NCI-H2196 (cell line): Measurements from ENCODE around the gene KRTAP5-4.
"Not testable (repeated sequence)": the region's sequence is repeated elsewhere in the genome, so short reads cannot be mapped to it uniquely, and the experiment has no call there.

ENCODE experiments used
- DNase-seq: peaks from one replicate; lab custom pipeline; 2025; ENCODE audit not compliant: unreplicated experiment; lab: John Stamatoyannopoulos, UW

Gene KRTAP5-4

DNA sequence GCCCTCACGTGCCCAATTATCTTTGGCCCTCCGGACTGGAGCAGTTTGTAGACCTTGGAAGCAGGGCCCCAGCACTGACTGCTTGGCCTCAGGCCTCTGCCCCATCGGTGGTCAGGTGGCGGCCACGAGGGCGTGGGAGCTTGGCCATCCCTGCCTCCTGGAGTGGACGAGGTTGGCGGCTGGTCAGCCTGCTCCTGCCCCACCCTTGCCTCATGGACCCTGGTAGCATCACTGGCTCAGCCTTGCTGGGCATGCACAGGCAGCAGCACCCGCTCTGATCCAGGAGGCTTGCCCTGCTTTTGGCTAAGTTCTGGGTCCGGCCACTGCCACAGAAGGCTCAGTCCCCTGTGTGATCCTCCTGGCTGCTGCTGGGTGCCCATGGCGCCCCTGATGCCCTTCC, 17.8 kb downstream of the KRTAP5-4 start:
- DNase-seq: no peak

GRCh38 chr11:1603629-1604028, 18.3 kb downstream of the KRTAP5-4 start:
- no peak for DNase-seq

DNA sequence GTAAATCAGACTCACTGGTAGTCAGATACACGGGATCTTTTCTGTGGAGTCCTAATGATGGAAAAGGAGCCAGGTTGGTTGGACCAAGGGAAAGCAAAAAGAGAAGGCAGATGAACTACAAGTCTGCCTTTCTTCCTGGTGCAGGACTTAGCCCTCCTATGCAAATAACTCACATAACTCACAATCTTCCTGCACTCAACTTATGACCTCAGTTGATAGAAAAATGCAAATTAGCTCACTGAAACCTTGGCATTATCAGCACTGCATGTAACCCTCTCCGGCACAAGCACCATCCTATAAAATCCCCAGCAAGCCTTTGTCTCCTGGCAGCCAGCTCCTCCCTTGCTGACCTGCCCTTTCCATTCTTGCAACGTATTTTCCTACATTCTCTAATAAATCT, 20.3 kb downstream of the KRTAP5-4 start:
- not testable (repeated sequence) for DNase-seq

- no peak for DNase-seq
Observed at GRCh38 chr11:1600626-1601025, 21.3 kb downstream of the KRTAP5-4 start.

DNA sequence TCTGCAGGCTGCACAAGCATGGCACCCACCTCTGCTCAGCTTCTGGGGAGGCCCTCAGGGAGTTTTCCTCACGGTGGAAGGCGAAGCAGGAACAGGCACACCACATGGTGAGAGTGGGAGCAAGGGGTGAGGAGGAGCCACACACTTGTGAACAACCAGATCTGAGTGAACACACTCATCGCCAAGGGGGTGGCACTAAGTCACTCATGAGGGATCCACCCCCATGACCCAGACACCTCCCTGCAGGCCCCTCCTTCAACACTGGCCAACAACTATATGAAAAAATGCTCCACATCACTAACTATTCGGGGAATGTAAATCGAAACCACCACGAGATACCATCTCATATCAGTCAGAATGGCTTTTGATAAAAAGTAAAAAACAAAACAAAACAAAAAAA, 23.1 kb downstream of the KRTAP5-4 start:
- no peak for DNase-seq

DNA sequence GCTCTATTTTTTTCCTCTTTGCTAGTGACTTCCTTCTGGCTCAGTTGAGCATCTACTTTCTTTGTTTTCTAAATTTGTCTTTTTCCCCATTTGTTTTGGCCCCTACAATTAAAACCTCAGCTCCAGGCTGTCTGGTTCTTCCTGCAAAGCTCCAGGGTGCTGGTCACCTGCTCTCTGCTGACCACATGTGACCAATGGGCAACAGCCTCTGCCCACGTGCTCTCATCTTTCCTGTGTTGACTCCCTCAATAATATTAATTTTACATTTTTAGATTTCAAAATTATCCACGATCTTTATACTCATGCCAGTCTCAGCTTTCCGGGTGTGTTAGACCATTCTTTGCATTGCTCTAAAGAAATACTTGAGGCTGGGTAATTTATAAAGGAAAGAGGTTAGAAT, 23.5 kb downstream of the KRTAP5-4 start:
- DNase-seq: not testable (repeated sequence)

DNA sequence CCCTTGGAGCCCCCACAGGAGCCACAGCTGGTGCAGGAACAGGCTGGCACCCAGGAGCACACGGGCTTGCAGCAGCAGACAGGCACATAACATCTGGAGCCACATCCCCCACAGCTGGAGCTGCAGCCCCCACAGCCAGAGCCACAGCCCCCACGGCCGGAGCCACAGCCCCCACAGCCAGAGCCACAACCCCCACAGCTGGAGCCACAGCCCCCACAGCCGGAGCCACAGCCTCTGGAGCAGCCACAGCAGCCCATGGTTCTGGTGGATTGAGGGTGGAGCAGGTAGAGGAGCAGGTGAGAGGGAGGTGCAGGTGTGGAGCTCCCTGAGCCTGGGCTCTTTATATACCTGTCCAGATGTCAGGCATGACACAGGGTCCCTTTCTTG, 24.0 kb downstream of the KRTAP5-4 start, which contains the start of gene KRTAP5-2:
Gene KRTAP5-2, minus strand, starts transcription at position 301 of the 387 bp plus-strand sequence. Its CDS starts 44 bp downstream, at position 257.
- no peak for DNase-seq

DNA sequence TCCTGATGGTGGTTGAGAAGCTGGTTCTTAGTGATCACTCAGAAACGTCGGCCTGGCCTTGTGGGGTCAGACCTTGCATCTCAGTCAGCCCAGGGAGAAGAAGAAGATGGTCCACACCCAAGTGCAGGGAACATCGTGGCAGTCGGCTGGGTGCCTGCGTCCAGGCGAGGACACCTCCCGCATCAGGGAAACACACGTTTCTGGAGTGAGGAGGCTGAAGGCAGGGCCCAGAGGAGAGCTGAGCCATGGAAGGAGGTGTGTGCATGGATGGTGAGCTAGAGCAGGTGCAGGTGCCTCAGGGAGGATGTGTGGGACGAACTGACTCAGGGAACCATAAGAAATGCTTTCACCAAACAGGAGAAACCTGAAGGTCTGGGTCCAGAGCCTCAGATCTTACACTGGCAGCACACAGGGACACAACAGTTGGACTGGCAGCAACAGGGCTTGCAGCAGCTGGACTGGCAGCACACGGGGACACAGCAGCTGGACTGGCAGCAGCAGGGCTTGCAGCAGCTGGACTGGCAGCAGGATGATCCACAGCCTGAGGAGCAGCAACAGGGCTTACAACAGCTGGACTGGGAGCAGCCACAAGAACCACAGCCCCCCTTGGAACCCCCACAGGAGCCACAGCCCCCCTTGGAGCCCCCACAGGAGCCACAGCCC, 24.5 kb downstream of the KRTAP5-4 start:
- no peak for DNase-seq

GRCh38 chr11:1596576-1597121, 25.3 kb downstream of the KRTAP5-4 start:
- not testable (repeated sequence) for DNase-seq

GRCh38 chr11:1595994-1596575, 25.9 kb downstream of the KRTAP5-4 start:
- not testable (repeated sequence) for DNase-seq

- no peak for DNase-seq
Observed at GRCh38 chr11:1592628-1593027, 29.3 kb downstream of the KRTAP5-4 start.

- DNase-seq: no peak
Observed at GRCh38 chr11:1589996-1590395, 31.9 kb downstream of the KRTAP5-4 start.

DNA sequence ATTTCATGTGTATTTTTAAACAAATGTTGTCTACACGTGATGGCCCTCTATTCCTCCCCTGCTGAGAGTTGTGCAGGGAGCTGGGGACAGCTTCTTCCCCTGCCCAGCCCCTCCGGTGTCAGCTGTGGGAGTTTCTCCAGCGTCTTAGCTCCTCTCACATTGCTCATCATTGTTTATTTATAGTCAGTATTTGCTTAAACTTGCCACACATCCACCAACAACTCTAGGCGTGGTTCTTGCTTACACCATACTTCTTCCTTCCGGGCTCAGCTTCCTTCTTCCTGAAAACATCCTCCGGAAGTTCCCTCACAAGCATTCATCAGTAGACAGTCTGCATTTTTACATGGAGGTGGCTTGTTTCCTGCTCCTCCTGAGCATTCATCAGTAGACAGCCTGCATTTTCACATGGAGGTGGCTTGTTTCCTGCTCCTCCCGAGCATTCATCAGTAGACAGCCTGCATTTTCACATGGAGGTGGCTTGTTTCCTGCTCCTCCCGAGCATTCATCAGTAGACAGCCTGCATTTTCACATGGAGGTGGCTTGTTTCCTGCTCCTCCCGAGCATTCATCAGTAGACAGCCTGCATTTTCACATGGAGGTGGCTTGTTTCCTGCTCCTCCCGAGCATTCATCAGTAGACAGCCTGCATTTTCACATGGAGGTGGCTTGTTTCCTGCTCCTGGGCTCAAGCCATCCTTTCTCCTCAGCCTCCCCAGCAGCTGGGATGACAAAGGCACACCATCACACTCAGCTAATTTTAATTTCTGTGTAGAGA, 32.6 kb downstream of the KRTAP5-4 start:
- not testable (repeated sequence) for DNase-seq

DNA sequence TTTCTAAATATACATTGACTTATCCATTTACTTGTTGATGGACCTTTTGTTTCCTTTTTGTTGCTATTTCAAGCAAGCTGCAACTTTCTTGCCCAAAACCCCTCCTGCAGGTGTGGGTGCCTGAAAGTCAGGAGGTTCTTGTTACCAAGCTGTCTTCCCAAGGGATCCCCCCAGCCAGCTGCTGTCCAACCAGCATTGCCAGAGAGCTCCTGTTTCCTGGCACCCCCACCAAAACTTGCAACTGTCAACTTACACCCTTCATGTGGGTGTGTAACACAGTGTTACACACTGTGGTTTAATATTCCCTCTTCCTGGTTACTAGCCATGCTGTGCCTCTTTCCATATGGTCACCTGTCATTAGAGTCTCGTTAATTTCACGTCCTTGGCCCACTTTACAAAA, 35.2 kb downstream of the KRTAP5-4 start:
- DNase-seq: no peak

GRCh38 chr11:1584661-1585370, 37.1 kb downstream of the KRTAP5-4 start, which contains the start of gene KRTAP5-1:
Gene KRTAP5-1, minus strand, starts transcription at chr11:1585283. Its CDS starts 34 bp downstream, at chr11:1585249.
- not testable (repeated sequence) for DNase-seq

DNA sequence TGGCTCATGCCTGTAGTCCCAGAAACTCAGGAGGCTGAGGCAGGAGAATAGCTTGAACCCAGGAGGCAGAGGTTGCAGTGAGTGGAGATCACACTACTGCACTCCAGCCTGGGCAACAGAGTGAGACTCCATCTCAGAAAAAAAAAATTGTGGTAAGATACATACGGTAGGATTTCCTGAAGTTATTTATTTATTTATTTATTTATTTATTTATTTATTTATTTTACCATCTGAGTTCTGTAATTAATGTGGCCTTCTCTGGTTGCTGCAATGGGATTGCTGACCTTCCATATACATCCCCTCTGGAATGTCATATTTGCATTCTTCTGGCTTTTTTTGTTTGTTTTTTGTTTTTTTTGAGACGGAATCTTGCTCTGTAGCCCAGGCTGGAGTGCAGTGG, 39.0 kb downstream of the KRTAP5-4 start:
- not testable (repeated sequence) for DNase-seq

GRCh38 chr11:1581976-1582375, 40.0 kb downstream of the KRTAP5-4 start:
- DNase-seq: no peak

- DNase-seq: no peak
Observed at GRCh38 chr11:1576825-1577224, 45.1 kb downstream of the KRTAP5-4 start.

GRCh38 chr11:1575756-1576155, 46.2 kb downstream of the KRTAP5-4 start:
- not testable (repeated sequence) for DNase-seq

GRCh38 chr11:1574933-1575242, 47.0 kb downstream of the KRTAP5-4 start:
- no peak for DNase-seq
